ENCODE measurements around the gene SLC6A4. TPM values are rescaled to one million over a fixed set of nuclear protein-coding genes. Genes with fewer than 3 reads are reported as not detected.

The SLC6A4 gene
- total and polyA plus RNA-seq, 8 donors = 0.18 to 0.55 TPM; not detected in 6

DNA sequence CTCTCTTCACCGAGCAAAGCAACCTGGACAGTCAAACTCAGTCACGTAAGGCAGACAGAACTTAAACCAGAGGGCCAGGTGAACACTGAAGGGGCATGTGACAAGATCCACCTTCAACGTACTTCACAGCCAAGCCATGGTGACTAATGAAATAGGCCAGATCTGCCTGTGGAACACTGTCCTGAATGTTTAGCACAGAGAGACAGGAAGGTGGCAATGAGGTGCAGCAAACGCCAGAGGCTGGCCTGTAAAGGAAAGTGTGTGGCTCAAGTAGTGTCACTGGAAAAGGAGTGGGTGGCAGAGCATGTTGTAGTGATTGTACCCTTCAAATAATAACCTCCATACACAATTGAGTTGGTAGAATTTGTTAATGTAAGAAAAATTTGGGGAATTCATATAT lies 38.1 kb downstream of the SLC6A4 start:
- TF ChIP-seq POLR2AphosphoS5 (IDR thresholded peaks at IDR 0.05) (no peak), EP300 (IDR thresholded peaks at IDR 0.05) (no peak), POLR2A (IDR thresholded peaks at IDR 0.05) (no peak)
- TF ChIP-seq, protein P1, sequence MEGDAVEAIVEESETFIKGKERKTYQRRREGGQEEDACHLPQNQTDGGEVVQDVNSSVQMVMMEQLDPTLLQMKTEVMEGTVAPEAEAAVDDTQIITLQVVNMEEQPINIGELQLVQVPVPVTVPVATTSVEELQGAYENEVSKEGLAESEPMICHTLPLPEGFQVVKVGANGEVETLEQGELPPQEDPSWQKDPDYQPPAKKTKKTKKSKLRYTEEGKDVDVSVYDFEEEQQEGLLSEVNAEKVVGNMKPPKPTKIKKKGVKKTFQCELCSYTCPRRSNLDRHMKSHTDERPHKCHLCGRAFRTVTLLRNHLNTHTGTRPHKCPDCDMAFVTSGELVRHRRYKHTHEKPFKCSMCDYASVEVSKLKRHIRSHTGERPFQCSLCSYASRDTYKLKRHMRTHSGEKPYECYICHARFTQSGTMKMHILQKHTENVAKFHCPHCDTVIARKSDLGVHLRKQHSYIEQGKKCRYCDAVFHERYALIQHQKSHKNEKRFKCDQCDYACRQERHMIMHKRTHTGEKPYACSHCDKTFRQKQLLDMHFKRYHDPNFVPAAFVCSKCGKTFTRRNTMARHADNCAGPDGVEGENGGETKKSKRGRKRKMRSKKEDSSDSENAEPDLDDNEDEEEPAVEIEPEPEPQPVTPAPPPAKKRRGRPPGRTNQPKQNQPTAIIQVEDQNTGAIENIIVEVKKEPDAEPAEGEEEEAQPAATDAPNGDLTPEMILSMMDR (IDR thresholded peaks at IDR 0.05) = no peak
- Histone ChIP-seq H3K27me3 (peaks cover 0 to 17% (median 0%) of the 10 kb centered on the region in 3 donors), H3K27ac (no peak overlapping the region), H3K4me3 (no peak overlapping the region), H3K4me1 (no peaks in the 10 kb centered on the region), H3K36me3 (no peaks in the 10 kb centered on the region), H3K9me3 (no peaks in the 10 kb centered on the region)
- intact Hi-C loops (cut with DNase I; ENCODE audit: low total_unique reads) = no loop called here
- DNase-seq = no peak
- WGBS, 5 donors = 75 to 86% (median 80%) methylated on average over 4 of the region's 4 CpGs

DNA sequence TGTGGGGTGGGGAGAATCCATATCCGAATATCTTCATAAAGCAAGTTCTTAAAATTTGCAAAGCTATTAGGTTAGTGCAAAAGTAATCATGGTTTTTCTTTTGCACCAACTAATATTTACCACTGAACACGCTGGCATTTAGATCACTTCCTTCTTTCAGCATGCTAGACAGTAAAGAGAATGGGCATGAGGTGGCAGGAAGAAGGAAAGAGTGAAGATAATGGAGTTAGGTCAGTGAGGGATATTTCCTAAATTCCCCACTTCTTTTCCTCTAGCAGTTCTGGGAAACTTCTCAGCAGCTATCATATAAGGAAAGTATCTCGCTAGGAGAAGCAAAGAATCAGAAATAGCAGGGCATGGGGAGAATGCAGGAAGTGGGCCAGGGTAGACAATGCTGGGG lies 39.0 kb downstream of the SLC6A4 start:
- Histone ChIP-seq H3K27me3 (peaks cover 0 to 8% (median 0%) of the 10 kb centered on the region in 3 donors), H3K4me1 (no peaks in the 10 kb centered on the region), H3K9me3 (no peaks in the 10 kb centered on the region), H3K36me3 (no peaks in the 10 kb centered on the region), H3K4me3 (no peak overlapping the region), H3K27ac (no peak overlapping the region)
- TF ChIP-seq EP300 (IDR thresholded peaks at IDR 0.05) = no peak
- TF ChIP-seq POLR2AphosphoS5 (IDR thresholded peaks at IDR 0.05) = no peak
- TF ChIP-seq, protein P1 (IDR thresholded peaks at IDR 0.05) = no peak
- no peak for TF ChIP-seq POLR2A (IDR thresholded peaks at IDR 0.05)
- WGBS, 5 donors = 55 to 72% (median 66%) methylated on average over 3 of the region's 3 CpGs
- no peak for DNase-seq
- intact Hi-C loops (cut with DNase I; ENCODE audit: low total_unique reads) = no loop called here

DNA sequence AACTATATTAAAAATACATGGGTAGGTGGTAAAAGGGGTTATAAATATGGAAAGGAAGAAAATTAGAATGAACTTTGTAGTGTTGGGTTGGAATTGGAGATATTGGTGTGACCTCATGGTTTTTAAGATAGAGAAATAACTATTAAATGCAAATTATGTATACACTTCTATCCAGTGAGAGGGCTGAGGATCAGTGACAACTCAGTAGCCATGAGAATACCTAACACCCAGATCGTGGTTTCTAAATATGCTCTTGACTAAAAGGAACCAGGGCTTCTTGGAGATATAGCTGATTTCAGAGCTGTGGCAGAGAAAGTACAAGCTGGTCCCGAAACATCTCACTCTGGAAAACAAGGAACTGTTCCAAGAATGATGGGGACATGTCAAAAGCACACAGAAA lies 44.4 kb downstream of the SLC6A4 start:
- H3K4me3 ChIP-seq = no peak overlapping the region
- no peak overlapping the region for H3K27ac ChIP-seq
- no peaks in the 10 kb centered on the region for H3K27me3 ChIP-seq
- intact Hi-C loops (cut with DNase I; ENCODE audit: low total_unique reads) = no loop called here
- no peak for DNase-seq
- WGBS, 5 donors = 67 to 79% (median 77%) methylated on average over 2 of the region's 2 CpGs
- no peaks in the 10 kb centered on the region for H3K9me3 ChIP-seq
- TF ChIP-seq, protein P1 (IDR thresholded peaks at IDR 0.05) = no peak
- TF ChIP-seq EP300 (IDR thresholded peaks at IDR 0.05) (no peak), POLR2A (IDR thresholded peaks at IDR 0.05) (no peak), POLR2AphosphoS5 (IDR thresholded peaks at IDR 0.05) (no peak)
- H3K4me1 ChIP-seq = no peaks in the 10 kb centered on the region
- peaks cover 0 to 25% (median 12%) of the 10 kb centered on the region in 4 donors for H3K36me3 ChIP-seq

DNA sequence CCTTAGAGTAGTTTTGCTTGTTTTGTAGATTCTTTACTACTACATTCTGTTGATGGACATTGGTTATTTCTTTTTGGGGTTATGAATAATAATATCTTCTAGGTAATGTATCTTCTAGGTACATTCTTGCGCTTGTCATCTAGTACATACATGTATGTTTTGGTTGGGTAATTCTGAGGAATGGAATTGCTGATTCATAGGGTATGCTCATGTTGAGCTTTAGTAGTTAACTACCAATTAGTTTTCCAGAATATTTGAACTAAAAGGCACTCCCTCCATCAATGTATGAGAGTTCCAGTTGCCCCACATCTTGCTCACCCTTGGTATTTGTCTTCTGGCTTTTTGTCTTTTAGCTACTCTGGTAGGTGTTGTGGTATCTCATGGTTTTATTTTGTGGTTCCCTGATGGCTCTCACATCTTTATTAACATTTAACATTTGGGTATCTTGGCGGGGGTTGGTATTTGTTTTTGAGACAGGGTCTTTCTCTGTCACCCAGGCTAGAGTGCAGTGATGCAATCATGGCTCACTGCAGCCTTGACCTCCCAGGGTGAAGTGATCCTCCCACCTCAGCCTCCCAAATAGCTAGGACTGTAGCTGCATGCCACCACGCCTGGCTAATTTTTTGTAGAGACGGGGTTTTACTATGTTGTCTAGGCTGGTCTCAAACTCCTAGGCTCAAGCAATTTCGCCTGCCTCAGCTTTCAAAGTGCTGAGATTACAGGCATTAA lies 47.1 kb downstream of the SLC6A4 start:
- DNase-seq = no peak
- H3K36me3 ChIP-seq = peaks cover 15 to 52% (median 39%) of the 10 kb centered on the region in 4 donors
- TF ChIP-seq POLR2AphosphoS5 (IDR thresholded peaks at IDR 0.05) (no peak), EP300 (IDR thresholded peaks at IDR 0.05) (no peak), POLR2A (IDR thresholded peaks at IDR 0.05) (no peak)
- TF ChIP-seq, protein P1 (IDR thresholded peaks at IDR 0.05) = no peak
- WGBS, 5 donors = 90 to 97% (median 96%) methylated on average over 5 of the region's 5 CpGs
- intact Hi-C loops (cut with DNase I; ENCODE audit: low total_unique reads) = no loop called here
- H3K27ac ChIP-seq = no peak overlapping the region
- no peaks in the 10 kb centered on the region for H3K4me1 ChIP-seq
- no peak overlapping the region for H3K4me3 ChIP-seq
- H3K27me3 ChIP-seq = no peaks in the 10 kb centered on the region
- no peaks in the 10 kb centered on the region for H3K9me3 ChIP-seq

Data from stomach (tissue), 9 donors.